ENCODE data around the gene INAFM2.
A peak's percentile ranks its signal among the peaks of the same experiment; 100 is the strongest.

INAFM2 gene

GRCh38 chr15:40357246-40357645 is 33.8 kb downstream of the INAFM2 start:
- H3K4me3 ChIP-seq (ENCODE audit: low read length): no peak overlapping the region
- TF ChIP-seq ZNF274 (IDR thresholded peaks at IDR 0.05; ENCODE audit: low read depth, low read length): no peak

GRCh38 chr15:40357723-40358470 is 34.4 kb downstream of the INAFM2 start, which contains the start of gene DISP2:
Gene DISP2 (plus strand): TSS chr15:40358219. CDS start chr15:40358322, 103 bp downstream.
- TF ChIP-seq ZNF274 (IDR thresholded peaks at IDR 0.05; ENCODE audit: low read depth, low read length): no peak

GRCh38 chr15:40358471-40359353 is 35.2 kb downstream of the INAFM2 start:
- no peak for TF ChIP-seq ZNF274 (IDR thresholded peaks at IDR 0.05; ENCODE audit: low read depth, low read length)
- H3K4me3 ChIP-seq (ENCODE audit: low read length): peak overlapping the region; percentile 72

More at GRCh38 chr15:40357723-40358470, 34.4 kb downstream of the INAFM2 start, which contains the start of gene DISP2:
- peak within 1 kb of the TSS; percentile 72 for H3K4me3 ChIP-seq (ENCODE audit: low read length)

GRCh38 chr15:40360015-40360414 is 36.5 kb downstream of the INAFM2 start:
- TF ChIP-seq ZNF274 (IDR thresholded peaks at IDR 0.05; ENCODE audit: low read depth, low read length): no peak

GRCh38 chr15:40361640-40362039 is 38.1 kb downstream of the INAFM2 start:
- TF ChIP-seq ZNF274 (IDR thresholded peaks at IDR 0.05; ENCODE audit: low read depth, low read length): no peak
- H3K4me3 ChIP-seq (ENCODE audit: low read length): no peak overlapping the region

More at GRCh38 chr15:40360015-40360414, 36.5 kb downstream of the INAFM2 start:
- H3K4me3 ChIP-seq (ENCODE audit: low read length): no peak overlapping the region

GRCh38 chr15:40363611-40364010 is 40.1 kb downstream of the INAFM2 start:
- no peak for TF ChIP-seq ZNF274 (IDR thresholded peaks at IDR 0.05; ENCODE audit: low read depth, low read length)

GRCh38 chr15:40364251-40364650 is 40.8 kb downstream of the INAFM2 start:
- no peak overlapping the region for H3K4me3 ChIP-seq (ENCODE audit: low read length)
- no peak for TF ChIP-seq ZNF274 (IDR thresholded peaks at IDR 0.05; ENCODE audit: low read depth, low read length)

More at GRCh38 chr15:40363611-40364010, 40.1 kb downstream of the INAFM2 start:
- H3K4me3 ChIP-seq (ENCODE audit: low read length): no peak overlapping the region

GRCh38 chr15:40365016-40365415 is 41.5 kb downstream of the INAFM2 start:
- no peak overlapping the region for H3K4me3 ChIP-seq (ENCODE audit: low read length)
- no peak for TF ChIP-seq ZNF274 (IDR thresholded peaks at IDR 0.05; ENCODE audit: low read depth, low read length)

- no peak overlapping the region for H3K4me3 ChIP-seq (ENCODE audit: low read length)
- TF ChIP-seq ZNF274 (IDR thresholded peaks at IDR 0.05; ENCODE audit: low read depth, low read length): no peak
Measured at GRCh38 chr15:40365624-40366456, 42.3 kb downstream of the INAFM2 start.

- TF ChIP-seq ZNF274 (IDR thresholded peaks at IDR 0.05; ENCODE audit: low read depth, low read length): no peak
- H3K4me3 ChIP-seq (ENCODE audit: low read length): no peak overlapping the region
Measured at GRCh38 chr15:40366457-40367370, 43.2 kb downstream of the INAFM2 start.

GRCh38 chr15:40367371-40367685 is 43.8 kb downstream of the INAFM2 start:
- H3K4me3 ChIP-seq (ENCODE audit: low read length): peak overlapping the region; percentile 35; the same call in 1 of the 2 replicates

GRCh38 chr15:40367686-40368611 is 44.5 kb downstream of the INAFM2 start:
- no peak for TF ChIP-seq ZNF274 (IDR thresholded peaks at IDR 0.05; ENCODE audit: low read depth, low read length)
- H3K4me3 ChIP-seq (ENCODE audit: low read length): peak overlapping the region; percentile 35; the same call in 1 of the 2 replicates

More at GRCh38 chr15:40367371-40367685, 43.8 kb downstream of the INAFM2 start:
- TF ChIP-seq ZNF274 (IDR thresholded peaks at IDR 0.05; ENCODE audit: low read depth, low read length): no peak
